DOHH2 (cell line): ENCODE results near the gene MFRP.

Source experiments
- H3F3A ChIP-seq: fragments of 200-600 bp; sonication (generic), shearing (Covaris generic); 2 replicates; pipeline ENCODE4 v1.6.0; 2016; ENCODE audit warnings: antibody characterized with exemption, mild to moderate bottlenecking; ENCODE audit not compliant: control insufficient read depth, insufficient read depth
- H3K27ac ChIP-seq: fragments of 200-600 bp; sonication (generic); 2 replicates; pipeline ENCODE4 v1.5.1; 2014; ENCODE audit warnings: low read depth, mild to moderate bottlenecking, low read length, moderate library complexity
- H3K27me3 ChIP-seq: fragments of 200-600 bp; sonication (generic); 2 replicates; pipeline ENCODE4 v1.6.1; 2014; ENCODE audit warnings: mild to moderate bottlenecking, low read length, mixed read lengths; ENCODE audit not compliant: control insufficient read depth
- H3K36me3 ChIP-seq: fragments of 200-600 bp; sonication (generic); 2 replicates; pipeline ENCODE4 v1.6.1; 2014; ENCODE audit warnings: mild to moderate bottlenecking, low read length, moderate library complexity, mixed read lengths; ENCODE audit not compliant: control insufficient read depth
- H3K4me1 ChIP-seq: fragments of 200-600 bp; sonication (generic); 2 replicates; pipeline ENCODE4 v1.6.1; 2014; ENCODE audit warnings: mild to moderate bottlenecking, low read length, mixed read lengths; ENCODE audit not compliant: control insufficient read depth
- H3K4me2 ChIP-seq: fragments of 200-600 bp; sonication (generic); 2 replicates; pipeline ENCODE4 v1.6.0; 2014; ENCODE audit warnings: mild to moderate bottlenecking, low read length, moderate library complexity
- H3K4me3 ChIP-seq: fragments of 200-600 bp; sonication (generic); 2 replicates; pipeline ENCODE4 v1.5.1; 2014; ENCODE audit warnings: mild to moderate bottlenecking, low read length, mixed read lengths
- H3K79me2 ChIP-seq: fragments of 200-600 bp; sonication (generic); 2 replicates; pipeline ENCODE4 v1.6.1; 2014; ENCODE audit warnings: mild to moderate bottlenecking, low read length, mixed read lengths; ENCODE audit not compliant: control insufficient read depth
- H3K9me2 ChIP-seq: fragments of 200-600 bp; sonication (generic); replicated peaks from 2 replicates; pipeline ENCODE4 v1.6.1; 2014; ENCODE audit warnings: mild to moderate bottlenecking, low read length, mixed read lengths; ENCODE audit not compliant: control insufficient read depth
- H3K9me3 ChIP-seq: fragments of 200-600 bp; sonication (generic); 2 replicates; pipeline ENCODE4 v1.6.1; 2014; ENCODE audit warnings: antibody characterized with exemption, low read length, mixed read lengths; ENCODE audit not compliant: control insufficient read depth, insufficient read depth
- H4K20me1 ChIP-seq: fragments of 200-600 bp; sonication (generic); 2 replicates; pipeline ENCODE4 v1.6.0; 2014; ENCODE audit warnings: low read depth, mild to moderate bottlenecking, antibody characterized with exemption, low read length, moderate library complexity; ENCODE audit not compliant: control insufficient read depth, insufficient read depth
- CTCF ChIP-seq: fragments of 200-600 bp; sonication (generic); IDR thresholded peaks from one replicate; pipeline ENCODE4 v1.5.1; 2014; ENCODE audit warnings: antibody characterized with exemption, mild to moderate bottlenecking, low read depth, low read length; ENCODE audit not compliant: poor library complexity, severe bottlenecking
- EZH2phosphoT487 ChIP-seq: fragments of 200-600 bp; sonication (generic); IDR thresholded peaks from 2 replicates; pipeline ENCODE4 v1.6.1; 2017; ENCODE audit warnings: borderline replicate concordance, mild to moderate bottlenecking, antibody characterized with exemption, low read length, moderate library complexity, mixed read lengths

MFRP gene

GRCh38 chr11:119371067-119371601 is 24.6 kb upstream of the MFRP start:
- Histone ChIP-seq H3K4me2 (peak overlapping the region; percentile 70), H3K27ac (no peak overlapping the region)

GRCh38 chr11:119370486-119371046 is 24.1 kb upstream of the MFRP start:
- no peaks in the 10 kb centered on the region for H4K20me1 ChIP-seq
- no peak for TF ChIP-seq EZH2phosphoT487
- TF ChIP-seq CTCF: no peak
- H3F3A ChIP-seq: 0 out of 2 replicates have a peak, but pooled peaks cover 3% of the 10 kb centered on the region
- H3K4me2 ChIP-seq: peak overlapping the region; percentile 70
- peak overlapping the region; percentile 56 for H3K27ac ChIP-seq
- H3K4me3 ChIP-seq: peak overlapping the region; percentile 54
- H3K4me1 ChIP-seq: peaks cover 90% of the 10 kb centered on the region
- H3K36me3 ChIP-seq: no peaks in the 10 kb centered on the region
- H3K27me3 ChIP-seq: no peaks in the 10 kb centered on the region
- H3K79me2 ChIP-seq: no peaks in the 10 kb centered on the region
- no peaks in the 10 kb centered on the region for H3K9me3 ChIP-seq
- H3K9me2 ChIP-seq: no peaks in the 10 kb centered on the region

More at GRCh38 chr11:119371067-119371601, 24.6 kb upstream of the MFRP start:
- 0 out of 2 replicates have a peak, but pooled peaks cover 3% of the 10 kb centered on the region for H3F3A ChIP-seq
- no peaks in the 10 kb centered on the region for H4K20me1 ChIP-seq
- H3K36me3 ChIP-seq: no peaks in the 10 kb centered on the region
- H3K9me3 ChIP-seq: no peaks in the 10 kb centered on the region
- H3K9me2 ChIP-seq: no peaks in the 10 kb centered on the region
- TF ChIP-seq CTCF (no peak), EZH2phosphoT487 (no peak)
- H3K79me2 ChIP-seq: no peaks in the 10 kb centered on the region
- H3K4me1 ChIP-seq: peaks cover 84% of the 10 kb centered on the region
- H3K27me3 ChIP-seq: no peaks in the 10 kb centered on the region
- H3K4me3 ChIP-seq: peak overlapping the region; percentile 54

DNA sequence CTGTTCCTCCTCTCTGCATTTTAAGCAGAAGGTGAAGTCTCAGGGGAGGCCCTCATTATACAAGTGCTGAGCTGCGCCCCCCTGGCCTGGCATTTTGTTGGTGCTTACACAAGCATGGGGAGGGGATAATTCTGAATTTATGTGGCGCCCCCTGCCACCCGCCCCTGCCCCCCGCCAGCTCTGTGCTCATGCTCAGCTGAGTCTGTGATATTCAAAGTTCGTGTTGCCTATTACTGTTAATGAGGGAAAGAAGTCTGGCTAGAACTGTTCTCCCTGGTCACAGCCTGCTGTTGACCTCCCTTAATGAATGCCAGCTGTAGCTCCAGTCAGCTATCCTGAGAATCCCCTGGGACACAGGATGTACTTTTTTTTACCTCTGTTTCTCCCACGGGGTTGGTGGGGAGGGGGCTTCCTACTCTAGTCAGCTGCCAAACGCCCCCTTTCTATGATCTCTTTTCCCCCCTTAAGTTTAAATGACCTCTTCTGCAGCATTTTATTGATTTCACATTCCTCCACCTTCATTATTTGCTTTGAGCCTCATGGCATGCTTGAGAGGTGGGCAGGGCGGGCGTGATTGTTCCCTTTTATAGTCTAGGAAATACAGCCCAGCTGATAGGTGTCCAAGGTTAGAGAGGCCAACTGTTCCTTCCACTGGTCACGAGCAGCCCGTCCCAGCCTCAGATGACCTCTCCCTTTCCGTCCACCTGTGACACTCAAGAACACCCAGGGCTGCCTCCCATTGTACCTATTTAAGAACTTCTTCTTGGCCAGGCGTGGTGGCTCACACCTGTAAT is 22.8 kb upstream of the MFRP start:
- H3K79me2 ChIP-seq: no peaks in the 10 kb centered on the region
- H3K36me3 ChIP-seq: no peaks in the 10 kb centered on the region
- no peak overlapping the region for H3K4me3 ChIP-seq
- H3K4me2 ChIP-seq: no peak overlapping the region
- H3K9me3 ChIP-seq: no peaks in the 10 kb centered on the region
- H3K9me2 ChIP-seq: no peaks in the 10 kb centered on the region
- H3K27ac ChIP-seq: no peak overlapping the region
- peaks cover 6% of the 10 kb centered on the region; the same call in 1 of the 2 replicates for H3K27me3 ChIP-seq
- H3F3A ChIP-seq: 0 out of 2 replicates have a peak, but pooled peaks cover 3% of the 10 kb centered on the region
- peaks cover 95% of the 10 kb centered on the region for H3K4me1 ChIP-seq
- H4K20me1 ChIP-seq: no peaks in the 10 kb centered on the region
- TF ChIP-seq CTCF: no peak
- no peak for TF ChIP-seq EZH2phosphoT487
